Mucosa of descending colon (tissue), 3 donors: ENCODE results near the gene NR2E1. TPM values are rescaled to one million over a fixed set of nuclear protein-coding genes. Genes with fewer than 3 reads are reported as not detected.

ENCODE experiments used
- ATAC-seq: fragments of 200-7000 bp; cut with Tn5 transposase; one replicate; pipeline ENCODE4 v1.9.1; 2020; ENCODE audit warnings: mild to moderate bottlenecking, moderate library complexity
- DNase-seq, 3 donors: peaks; one replicate each; pipeline ENCODE4 v3.0.0-alpha.2; 2020
- H3K36me3 ChIP-seq: fragments of 200-600 bp; one replicate; pipeline ENCODE4 v1.8.0; 2021; ENCODE audit warnings: low read depth, mild to moderate bottlenecking
- H3K4me1 ChIP-seq: fragments of 200-600 bp; one replicate; pipeline ENCODE4 v1.8.0; 2021; ENCODE audit warnings: low read depth, mild to moderate bottlenecking
- H3K4me3 ChIP-seq: fragments of 200-600 bp; one replicate; pipeline ENCODE4 v1.8.0; 2021; ENCODE audit warnings: mild to moderate bottlenecking
- H3K9me3 ChIP-seq: fragments of 200-600 bp; one replicate; pipeline ENCODE4 v1.8.0; 2021; ENCODE audit warnings: mild to moderate bottlenecking
- intact Hi-C, 2 donors: fragments of 100-400 bp; cut with DNase I in 1 of 2; cut with micrococcal nuclease in 1 of 2; formaldehyde crosslinking; loops; one replicate each; pipeline versions ENCODE4 v1.11.0 to v1.11.1; 2022; cut with DNase I, micrococcal nuclease
- total RNA-seq, 3 donors: library from RNA; stranded (reverse); fragmentation: NEBNext Ultra II Directional in 2 of 3; extraction: Animal tissue kit (Norgen Biotek cat#: 25700) in 2 of 3; gene quantifications; one replicate each; pipeline versions ENCODE4 v1.2.1 to v1.2.4, GENCODE V29; 2021 to 2023
- TF ChIP-seq, protein P1 (sequence below): fragments of 200-600 bp; IDR thresholded peaks from one replicate; pipeline ENCODE4 v1.8.0; 2022; ENCODE audit warnings: antibody characterized with exemption, mild to moderate bottlenecking
- donor health status: DM: no; HTN: no; CAD: no; lungs with moderate emphysema.
- donor health status: DM: no; HTN: no; CAD: no.
- donor health status: DM: no; HTN: yes; CAD: no.

NR2E1 gene
- total RNA-seq, 3 donors from 2014 or later = not detected

DNA sequence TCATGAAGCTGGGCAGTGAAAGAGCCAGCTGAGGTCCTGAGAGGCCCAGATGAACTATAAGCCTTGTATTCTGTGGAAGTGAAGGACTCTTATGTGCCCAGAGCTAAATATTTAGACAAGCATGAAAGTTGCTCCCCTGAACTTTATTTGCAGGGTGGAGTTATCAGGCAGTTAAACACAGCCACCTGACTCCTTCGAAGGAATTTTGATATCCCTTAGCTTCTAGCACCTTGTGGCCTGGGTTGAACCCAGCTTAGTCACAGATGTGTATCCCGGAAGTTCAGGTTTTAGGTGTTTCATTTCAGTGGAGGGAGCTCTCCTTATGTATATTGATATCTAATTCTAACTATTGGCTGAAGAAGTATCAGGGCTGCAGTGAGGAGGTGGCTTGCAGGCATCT is 20.4 kb downstream of the NR2E1 start:
- ATAC-seq (peak; percentile 90), DNase-seq (peak in 1 of 3 donors; percentile 31)
- TF ChIP-seq, protein P1, sequence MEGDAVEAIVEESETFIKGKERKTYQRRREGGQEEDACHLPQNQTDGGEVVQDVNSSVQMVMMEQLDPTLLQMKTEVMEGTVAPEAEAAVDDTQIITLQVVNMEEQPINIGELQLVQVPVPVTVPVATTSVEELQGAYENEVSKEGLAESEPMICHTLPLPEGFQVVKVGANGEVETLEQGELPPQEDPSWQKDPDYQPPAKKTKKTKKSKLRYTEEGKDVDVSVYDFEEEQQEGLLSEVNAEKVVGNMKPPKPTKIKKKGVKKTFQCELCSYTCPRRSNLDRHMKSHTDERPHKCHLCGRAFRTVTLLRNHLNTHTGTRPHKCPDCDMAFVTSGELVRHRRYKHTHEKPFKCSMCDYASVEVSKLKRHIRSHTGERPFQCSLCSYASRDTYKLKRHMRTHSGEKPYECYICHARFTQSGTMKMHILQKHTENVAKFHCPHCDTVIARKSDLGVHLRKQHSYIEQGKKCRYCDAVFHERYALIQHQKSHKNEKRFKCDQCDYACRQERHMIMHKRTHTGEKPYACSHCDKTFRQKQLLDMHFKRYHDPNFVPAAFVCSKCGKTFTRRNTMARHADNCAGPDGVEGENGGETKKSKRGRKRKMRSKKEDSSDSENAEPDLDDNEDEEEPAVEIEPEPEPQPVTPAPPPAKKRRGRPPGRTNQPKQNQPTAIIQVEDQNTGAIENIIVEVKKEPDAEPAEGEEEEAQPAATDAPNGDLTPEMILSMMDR = no peak
- H3K4me3 ChIP-seq = no peak overlapping the region
- intact Hi-C loops = no loop called here
- H3K4me1 ChIP-seq = no peaks in the 10 kb centered on the region
- no peaks in the 10 kb centered on the region for H3K36me3 ChIP-seq
- H3K9me3 ChIP-seq = no peaks in the 10 kb centered on the region

DNA sequence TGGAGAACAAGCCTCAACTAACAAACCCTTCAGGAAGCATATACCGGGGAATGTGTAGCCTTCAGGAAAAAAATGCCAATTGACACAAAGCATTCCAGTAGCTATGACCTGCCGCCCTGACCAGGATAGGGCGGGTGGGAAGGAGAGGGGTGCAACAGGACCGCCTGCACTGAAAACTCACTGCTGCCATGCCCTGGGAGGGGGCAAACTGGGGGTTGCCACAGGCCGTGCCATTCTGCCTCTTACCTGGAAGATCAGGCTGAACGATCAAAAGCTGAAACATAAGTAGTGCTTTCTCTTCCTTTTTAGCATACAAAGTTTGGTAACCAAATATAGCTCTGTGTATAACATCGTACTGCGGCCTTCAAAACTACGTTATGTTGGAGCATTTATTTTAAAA is 21.7 kb downstream of the NR2E1 start:
- ATAC-seq = no peak
- Histone ChIP-seq H3K4me1 (no peaks in the 10 kb centered on the region), H3K4me3 (no peak overlapping the region), H3K36me3 (no peaks in the 10 kb centered on the region), H3K9me3 (no peaks in the 10 kb centered on the region)
- no peak for DNase-seq
- TF ChIP-seq, protein P1 = no peak
- intact Hi-C loops = no loop called here

DNA sequence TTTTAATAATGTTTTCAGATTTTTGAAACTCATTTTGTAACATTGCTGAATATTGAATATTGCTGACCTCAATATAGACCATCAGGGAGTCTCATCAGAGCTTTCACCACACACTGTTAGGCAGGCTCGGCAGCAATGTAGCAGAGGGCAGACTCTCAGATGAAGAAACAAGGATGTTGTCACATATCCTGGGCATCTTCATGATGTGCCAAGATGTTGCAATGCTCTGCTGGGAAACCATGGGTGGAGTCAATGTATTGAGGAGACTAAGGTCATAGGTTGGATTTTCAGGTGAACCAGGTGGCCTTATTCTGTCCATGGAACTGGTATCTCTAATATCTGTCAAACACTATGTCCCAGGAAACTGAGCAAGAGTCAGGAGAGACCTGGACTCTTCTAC is 27.3 kb downstream of the NR2E1 start:
- H3K4me1 ChIP-seq = no peaks in the 10 kb centered on the region
- no peak for ATAC-seq

DNA sequence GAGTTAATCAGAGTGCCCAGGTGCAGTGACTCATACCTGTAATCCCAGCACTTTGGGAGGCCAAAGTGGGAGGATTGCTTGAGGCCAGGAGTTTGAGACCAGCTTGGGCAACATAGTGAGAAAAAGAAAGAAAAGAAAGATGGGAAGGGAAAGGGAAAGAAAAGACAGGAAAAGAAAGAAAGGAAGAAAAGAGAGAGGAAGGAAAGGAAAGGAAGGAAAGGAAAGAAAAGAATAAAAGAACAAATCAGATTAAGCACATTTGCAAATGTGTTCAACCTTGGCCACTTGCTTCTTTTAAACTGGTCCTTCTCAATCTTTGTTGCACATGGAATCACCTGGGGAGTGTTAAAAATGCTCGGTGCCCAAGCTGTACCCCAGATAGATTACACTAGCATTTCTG is 28.0 kb downstream of the NR2E1 start:
- H3K36me3 ChIP-seq = no peaks in the 10 kb centered on the region
- H3K4me1 ChIP-seq = no peaks in the 10 kb centered on the region
- no peak for DNase-seq
- ATAC-seq = no peak
- intact Hi-C loops = no loop called here
- TF ChIP-seq, protein P1 = no peak
- no peaks in the 10 kb centered on the region for H3K9me3 ChIP-seq
- no peak overlapping the region for H3K4me3 ChIP-seq

More for the DNA sequence above, 27.3 kb downstream of the NR2E1 start:
- no peak for DNase-seq
- TF ChIP-seq, protein P1 = no peak
- H3K36me3 ChIP-seq = no peaks in the 10 kb centered on the region
- no peak overlapping the region for H3K4me3 ChIP-seq
- intact Hi-C loops = no loop called here
- H3K9me3 ChIP-seq = no peaks in the 10 kb centered on the region

DNA sequence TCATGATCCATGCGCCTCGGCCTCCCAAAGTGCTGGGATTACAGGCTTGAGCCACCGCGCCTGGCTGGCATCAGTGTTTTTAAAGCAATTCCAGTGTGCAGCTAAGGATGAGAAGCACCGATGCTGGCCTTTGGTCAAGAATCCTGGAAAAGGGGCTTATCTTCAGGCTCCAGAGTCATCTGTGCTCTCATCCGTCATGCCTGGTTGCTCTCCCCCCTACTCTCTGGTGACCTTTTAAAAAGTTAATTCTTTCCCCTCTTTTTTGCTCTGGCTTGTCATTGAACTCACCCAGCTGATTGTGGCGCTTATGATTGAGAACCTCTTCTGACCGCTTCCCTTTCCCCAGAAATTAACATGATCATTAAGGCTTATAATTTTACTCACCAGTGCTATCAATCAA is 28.7 kb downstream of the NR2E1 start:
- H3K4me1 ChIP-seq = no peaks in the 10 kb centered on the region
- no peak overlapping the region for H3K4me3 ChIP-seq
- TF ChIP-seq, protein P1 = no peak
- ATAC-seq (no peak), DNase-seq (no peak)
- H3K36me3 ChIP-seq = no peaks in the 10 kb centered on the region
- intact Hi-C loops = no loop called here
- no peaks in the 10 kb centered on the region for H3K9me3 ChIP-seq

DNA sequence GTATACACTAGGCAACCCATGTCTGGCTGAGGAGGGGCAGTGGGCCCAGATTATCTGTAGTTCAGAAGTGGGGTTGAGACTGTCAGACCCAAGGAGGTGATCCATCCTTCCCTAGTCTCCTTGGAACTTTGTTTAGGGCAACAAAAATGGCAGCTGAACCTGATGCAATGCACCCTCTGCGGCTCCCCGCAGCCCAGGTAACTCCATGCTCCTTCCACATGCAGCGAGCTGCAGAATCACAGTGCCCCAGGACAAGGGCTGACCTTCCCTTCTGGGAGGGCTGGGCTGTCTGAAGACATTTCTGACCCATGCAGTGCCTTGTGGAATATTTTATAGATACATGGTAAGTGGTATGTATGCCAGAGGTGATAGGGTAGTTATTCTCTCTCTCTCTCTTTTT is 29.4 kb downstream of the NR2E1 start:
- intact Hi-C loops = no loop called here
- ATAC-seq (no peak), DNase-seq (no peak)
- H3K4me1 ChIP-seq = no peaks in the 10 kb centered on the region
- TF ChIP-seq, protein P1 = no peak
- H3K36me3 ChIP-seq = no peaks in the 10 kb centered on the region
- H3K4me3 ChIP-seq = no peak overlapping the region
- H3K9me3 ChIP-seq = no peaks in the 10 kb centered on the region
